M059J (cell line): ENCODE measurements around the gene GSTCD. TPM values are rescaled to one million over a fixed set of nuclear protein-coding genes. Genes with fewer than 3 reads are reported as not detected.
"Not testable (repeated sequence)": the region's sequence is repeated elsewhere in the genome, so short reads cannot be mapped to it uniquely, and the experiment has no call there.

Experiments used
- DNase-seq: peaks from one replicate; pipeline ENCODE4 v3.0.0-alpha.2; 2012; ENCODE audit warnings: low read depth
- total RNA-seq: library from RNA; depleted of rRNA; stranded (reverse); fragments of >200 nt; shearing (Covaris generic); gene quantifications from 2 replicates; pipeline ENCODE4 v1.2.3, GENCODE V29; 2014

The GSTCD gene
- total RNA-seq, 1 experiment from 2014 or later, result 13.7 TPM

DNA sequence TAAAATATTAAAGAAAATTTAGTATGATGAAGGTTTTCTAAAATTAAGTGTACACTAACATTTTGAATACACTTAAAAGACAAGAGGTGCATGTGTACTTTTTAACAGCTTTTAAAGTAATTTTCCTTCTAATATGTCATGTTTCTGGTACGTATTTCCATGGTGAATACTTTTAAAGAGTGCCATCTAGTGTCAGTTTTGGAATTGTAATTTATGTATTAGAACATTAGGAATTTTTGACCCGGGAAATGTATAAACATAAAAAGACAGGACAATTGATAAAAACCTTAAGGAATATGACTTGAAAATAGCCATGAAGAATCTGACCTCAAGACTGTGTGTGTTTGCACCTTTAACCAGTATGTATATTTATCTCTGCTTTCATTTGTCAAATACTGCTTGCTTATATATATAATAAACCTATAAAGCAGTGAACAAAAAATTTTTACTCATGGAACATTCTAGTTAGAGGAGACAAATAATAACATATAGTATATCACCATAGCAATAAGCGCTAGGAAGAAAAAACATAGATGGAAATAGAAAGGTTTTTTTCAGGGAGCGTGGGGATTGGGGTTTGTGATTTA lies 7.2 kb downstream of the GSTCD start:
- DNase-seq, result peak; percentile 30

- no peak for DNase-seq
Observed at GRCh38 chr4:105719204-105719603, 10.6 kb downstream of the GSTCD start.

DNA sequence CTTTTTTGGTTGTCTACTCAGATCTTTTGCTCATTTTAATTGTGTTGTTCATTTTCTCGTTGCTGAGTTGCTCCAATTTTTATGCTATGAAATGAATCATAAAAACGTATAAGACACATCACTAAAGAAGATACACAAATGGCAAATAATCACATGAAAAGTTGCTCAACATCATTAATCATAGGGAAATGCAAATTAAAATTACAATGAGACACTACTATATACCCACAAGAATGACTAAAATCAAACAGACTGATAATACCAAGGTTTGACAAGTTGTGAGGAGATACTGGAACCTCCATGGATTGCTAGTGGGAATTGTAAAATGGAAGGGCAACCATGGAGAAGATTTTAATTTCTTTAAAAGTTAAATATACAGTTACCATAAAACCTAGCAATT lies 17.0 kb downstream of the GSTCD start:
- no peak for DNase-seq

GRCh38 chr4:105729895-105730294 lies 21.3 kb downstream of the GSTCD start:
- not testable (repeated sequence) for DNase-seq

GRCh38 chr4:105735217-105735616 lies 26.6 kb downstream of the GSTCD start:
- DNase-seq, result not testable (repeated sequence)

- peak; percentile 1 for DNase-seq
Observed at GRCh38 chr4:105741548-105741947, 33.0 kb downstream of the GSTCD start.

- DNase-seq, result no peak
Observed at GRCh38 chr4:105748222-105748621, 39.6 kb downstream of the GSTCD start.

DNA sequence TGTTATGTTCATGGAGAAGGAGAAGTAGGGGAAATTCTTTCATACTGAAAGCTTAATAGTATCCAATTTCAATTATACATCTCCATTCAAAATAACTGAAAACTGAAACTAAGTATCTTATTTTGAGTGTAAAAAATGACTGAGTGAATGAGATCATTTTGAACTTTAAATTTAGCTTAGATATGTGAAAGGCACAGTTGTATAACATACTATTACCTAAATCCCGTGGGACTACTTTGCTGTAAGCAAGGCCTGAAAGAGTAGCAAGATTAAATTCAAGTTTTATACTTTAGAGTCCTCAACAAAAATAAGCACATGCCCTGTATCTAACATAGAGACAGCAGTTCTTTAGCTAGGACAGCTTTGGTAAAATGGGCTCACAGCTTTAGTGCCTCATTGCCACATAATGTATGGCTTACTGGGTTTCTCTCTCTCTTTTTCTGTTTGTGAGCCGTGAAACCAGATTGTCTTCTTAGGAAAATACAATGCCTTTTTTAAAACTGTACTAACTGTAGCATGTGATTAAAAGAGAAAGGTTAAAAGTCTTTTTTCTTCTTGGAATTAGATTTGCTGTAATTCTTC lies 43.2 kb downstream of the GSTCD start:
- no peak for DNase-seq

DNA sequence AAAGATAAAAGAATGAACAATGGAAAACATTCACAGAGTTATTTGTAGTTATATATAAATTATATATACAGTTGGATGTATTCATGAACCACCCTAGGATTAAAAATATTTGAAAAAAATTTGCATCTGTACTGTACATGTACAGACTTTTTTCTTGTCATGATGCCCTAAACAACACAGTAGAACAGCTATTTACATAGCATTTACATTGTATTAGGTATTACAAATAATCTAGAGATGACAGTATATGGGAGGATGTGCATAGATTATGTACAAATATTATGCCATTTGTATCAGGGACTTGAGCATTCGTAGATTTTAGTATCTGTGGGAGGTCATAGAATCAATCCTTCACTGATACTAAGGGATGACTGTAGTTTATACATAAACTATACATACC lies 44.8 kb downstream of the GSTCD start:
- no peak for DNase-seq

GRCh38 chr4:105755375-105755774 lies 46.8 kb downstream of the GSTCD start:
- DNase-seq, result no peak

GRCh38 chr4:105758958-105759357 lies 50.4 kb downstream of the GSTCD start:
- DNase-seq, result no peak

GRCh38 chr4:105765690-105766407 lies 57.3 kb downstream of the GSTCD start:
- peak; percentile 90 for DNase-seq

DNA sequence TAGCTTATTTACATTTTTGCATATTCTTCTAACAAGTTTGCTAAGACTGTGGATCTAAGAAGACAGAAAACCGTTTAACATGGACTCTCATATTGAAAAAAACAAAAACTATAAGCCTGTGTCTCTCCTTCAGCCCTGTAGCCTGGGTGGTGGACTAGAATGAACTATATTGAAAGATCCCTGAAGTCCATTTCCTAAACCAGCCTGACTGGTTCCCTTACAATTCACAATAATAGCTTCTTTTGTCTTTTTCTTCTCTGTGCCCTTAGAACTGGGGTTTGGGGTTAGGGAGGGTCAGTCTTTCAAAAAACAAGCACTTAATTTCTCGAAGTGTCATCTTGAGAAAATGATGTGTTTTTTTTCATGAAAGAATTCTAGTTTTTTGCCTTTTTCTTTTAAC lies 59.0 kb downstream of the GSTCD start:
- DNase-seq, result no peak

DNA sequence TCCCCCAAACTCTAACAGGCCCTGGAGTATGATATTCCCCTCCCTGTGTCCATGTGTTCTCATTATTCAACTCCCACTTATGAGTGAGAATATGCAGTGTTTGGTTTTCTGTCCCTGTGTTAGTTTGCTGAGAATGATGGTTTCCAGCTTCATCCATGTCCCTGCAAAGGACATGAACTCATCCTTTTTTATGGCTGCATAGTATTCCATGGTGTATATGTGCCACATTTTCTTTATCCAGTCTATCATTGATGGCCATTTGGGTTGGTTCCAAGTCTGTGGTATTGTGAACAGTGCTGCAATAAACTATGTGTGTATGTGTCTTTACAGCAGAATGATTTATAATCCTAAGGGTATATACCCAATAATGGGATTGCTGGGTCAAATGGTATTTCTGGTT lies 61.9 kb downstream of the GSTCD start:
- DNase-seq, result not testable (repeated sequence)

- DNase-seq, result not testable (repeated sequence)
Observed at GRCh38 chr4:105772065-105772464, 63.5 kb downstream of the GSTCD start.

DNA sequence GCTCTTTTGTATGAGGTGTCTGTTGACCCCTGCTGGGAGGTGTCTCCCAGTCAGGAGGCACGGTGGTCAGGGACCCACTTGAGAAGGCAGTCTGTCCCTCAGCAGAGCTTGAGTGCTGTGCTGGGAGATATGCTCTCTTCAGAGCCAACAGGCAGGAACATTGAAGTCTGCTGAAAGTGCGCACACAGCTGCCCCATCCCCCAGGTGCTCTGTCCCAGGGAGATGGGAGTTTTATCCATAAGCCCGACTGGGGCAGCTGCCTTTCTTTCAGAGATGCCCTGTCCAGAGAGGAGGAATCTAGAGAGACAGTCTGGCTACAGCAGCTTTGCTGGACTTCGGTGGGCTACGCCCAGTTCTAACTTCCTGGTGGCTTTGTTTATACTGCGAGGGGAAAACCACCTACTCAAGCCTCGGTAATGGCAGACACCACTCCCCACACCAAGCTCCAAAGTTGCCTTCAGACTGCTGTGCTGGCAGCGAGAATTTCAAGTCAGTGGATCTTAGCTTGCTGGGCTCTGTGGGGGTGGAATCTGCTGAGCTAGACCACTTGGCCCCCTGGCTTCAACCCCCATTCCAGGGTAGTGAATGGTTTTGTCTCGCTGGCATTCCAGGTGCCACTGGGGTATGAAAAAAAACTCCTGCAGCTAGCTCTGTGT lies 67.3 kb downstream of the GSTCD start:
- not testable (repeated sequence) for DNase-seq

DNA sequence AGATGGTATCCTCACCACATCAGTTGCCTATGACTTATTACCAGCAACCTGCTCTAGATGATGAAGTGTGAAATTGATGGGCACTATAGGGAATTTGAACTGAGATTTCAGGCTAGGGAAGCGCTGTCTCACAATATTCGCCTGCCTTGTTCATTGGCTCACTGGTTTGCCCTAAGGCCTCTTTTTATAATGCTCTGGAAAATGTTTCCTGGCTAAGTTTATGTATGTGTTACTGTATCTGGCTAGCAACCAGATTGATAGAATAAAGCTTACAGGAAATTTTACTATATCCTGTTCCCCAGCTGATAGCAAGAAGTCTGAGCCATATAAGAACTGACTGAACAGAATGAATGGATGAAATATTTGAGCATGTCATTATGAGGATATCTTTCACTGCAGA lies 71.6 kb downstream of the GSTCD start:
- no peak for DNase-seq

GRCh38 chr4:105784761-105785160 lies 76.2 kb downstream of the GSTCD start:
- no peak for DNase-seq

DNA sequence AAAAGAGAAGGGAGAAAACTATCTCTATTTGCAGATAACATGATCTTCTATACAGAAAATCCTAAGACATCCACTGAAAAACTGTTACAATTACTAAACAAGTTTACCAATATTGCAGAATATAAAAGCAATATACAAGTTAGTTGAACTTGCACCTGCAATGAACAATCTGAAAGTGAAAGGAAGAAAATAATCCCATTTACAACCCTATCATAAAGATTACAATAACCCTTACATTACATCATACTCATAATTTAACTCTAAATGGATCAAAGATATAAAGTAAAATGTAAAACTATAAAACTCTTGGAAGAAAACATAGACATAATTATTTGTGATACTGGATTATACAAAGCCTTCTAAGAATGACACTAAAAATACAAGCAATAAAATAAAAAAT lies 77.2 kb downstream of the GSTCD start:
- DNase-seq, result no peak

DNA sequence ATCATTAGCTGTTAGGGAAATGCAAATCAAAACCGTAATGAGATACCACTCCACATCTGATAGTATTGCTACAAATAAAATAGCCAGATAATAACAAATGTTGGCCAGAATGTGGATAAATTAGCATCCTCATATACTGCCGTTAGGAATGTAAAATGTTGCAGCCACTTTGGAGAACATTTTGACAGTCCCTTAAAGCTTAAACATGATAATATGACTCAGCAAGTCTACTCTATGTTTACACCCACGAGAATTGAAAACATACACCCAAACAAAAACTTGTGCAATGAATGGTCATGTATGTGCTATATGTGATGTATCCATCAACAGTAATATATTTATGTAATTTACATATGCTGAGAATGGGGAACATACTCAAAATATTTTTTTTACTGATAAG lies 78.2 kb downstream of the GSTCD start:
- no peak for DNase-seq

- no peak for DNase-seq
Observed at GRCh38 chr4:105797225-105797624, 88.6 kb downstream of the GSTCD start.

DNA sequence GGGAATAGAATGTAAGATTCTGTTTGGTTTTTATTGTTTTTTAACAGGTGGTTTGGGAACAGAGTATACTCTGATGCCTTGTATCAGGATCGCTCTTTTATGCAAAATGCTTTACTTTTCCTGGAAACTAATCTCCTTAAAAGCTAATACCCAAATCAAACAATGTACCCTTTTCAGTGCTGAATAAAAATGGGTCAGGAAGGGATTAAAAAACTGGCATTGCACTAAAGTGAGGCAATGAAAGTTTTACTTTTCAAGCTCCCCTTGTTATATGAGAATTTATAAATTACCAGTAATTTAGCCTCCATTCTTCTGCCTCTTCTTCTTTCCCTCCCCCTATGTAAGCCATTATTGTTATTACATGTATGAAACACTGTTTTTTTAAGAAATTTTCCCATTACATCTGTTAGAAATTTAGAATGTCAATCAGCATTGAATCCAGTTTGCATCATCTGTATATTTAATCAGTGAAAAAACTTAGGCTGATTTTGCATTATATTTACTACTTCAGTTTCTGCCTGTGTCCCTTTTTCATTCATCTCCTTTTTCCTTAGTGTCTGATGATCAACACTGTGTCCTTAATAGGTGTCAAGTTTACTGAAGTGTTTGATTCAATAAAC lies 97.0 kb downstream of the GSTCD start:
- no peak for DNase-seq
